Mesendoderm (in vitro differentiated cells): ENCODE results near the gene RECK.
A peak's percentile ranks its signal among the peaks of the same experiment; 100 is the strongest.

Experiments
- DNase-seq: peaks from one replicate; pipeline ENCODE4 v3.0.0; 2013
- H2AK5ac ChIP-seq: 2 replicates; pipeline ENCODE4 v1.6.1; 2013; ENCODE audit warnings: low read length, inconsistent platforms
- H2BK120ac ChIP-seq: 2 replicates; pipeline ENCODE4 v1.6.1; 2013; ENCODE audit warnings: low read depth, mild to moderate bottlenecking, low read length, moderate library complexity, mixed read lengths
- H2BK15ac ChIP-seq: replicated peaks from 2 replicates; pipeline ENCODE4 v1.6.1; 2013; ENCODE audit warnings: low read depth, mild to moderate bottlenecking, moderate library complexity
- H2BK5ac ChIP-seq: 2 replicates; pipeline ENCODE4 v1.6.1; 2013; ENCODE audit warnings: low read length, inconsistent platforms
- H3K18ac ChIP-seq: 2 replicates; pipeline ENCODE4 v1.6.1; 2013; ENCODE audit warnings: mild to moderate bottlenecking, low read length, mixed read lengths
- H3K23ac ChIP-seq: one replicate; pipeline ENCODE4 v1.6.1; 2013; ENCODE audit warnings: low read length
- H3K27ac ChIP-seq: 2 replicates; pipeline ENCODE4 v1.5.1; 2013; ENCODE audit warnings: low read depth, mild to moderate bottlenecking, inconsistent platforms, low read length, moderate library complexity
- H3K27me3 ChIP-seq: 2 replicates; pipeline ENCODE4 v1.6.1; 2013; ENCODE audit warnings: low read length, control low read depth, mild to moderate bottlenecking, inconsistent platforms; ENCODE audit not compliant: insufficient read depth, poor library complexity
- H3K36me3 ChIP-seq: 2 replicates; pipeline ENCODE4 v1.6.1; 2013; ENCODE audit warnings: low read length, inconsistent platforms; ENCODE audit not compliant: control insufficient read depth, insufficient read depth
- H3K4ac ChIP-seq: one replicate; pipeline ENCODE4 v1.6.1; 2013; ENCODE audit warnings: low read depth, mild to moderate bottlenecking, low read length, moderate library complexity
- H3K4me1 ChIP-seq: 2 replicates; pipeline ENCODE4 v1.6.1; 2013; ENCODE audit warnings: low read depth, low read length, inconsistent platforms; ENCODE audit not compliant: control insufficient read depth
- H3K4me2 ChIP-seq: 2 replicates; pipeline ENCODE4 v1.6.1; 2013; ENCODE audit warnings: low read length
- H3K4me3 ChIP-seq: 2 replicates; pipeline ENCODE4 v1.5.1; 2013; ENCODE audit warnings: mild to moderate bottlenecking, low read length
- H3K56ac ChIP-seq: one replicate; pipeline ENCODE4 v1.6.1; 2013; ENCODE audit warnings: low read length
- H3K79me1 ChIP-seq: 2 replicates; pipeline ENCODE4 v1.6.1; 2013; ENCODE audit warnings: low read length, inconsistent platforms
- H3K79me2 ChIP-seq: 2 replicates; pipeline ENCODE4 v1.6.1; 2013; ENCODE audit warnings: mild to moderate bottlenecking, low read length; ENCODE audit not compliant: control insufficient read depth, insufficient read depth
- H3K9ac ChIP-seq: 2 replicates; pipeline ENCODE4 v1.6.1; 2013; ENCODE audit warnings: low read length, inconsistent platforms
- H4K5ac ChIP-seq: one replicate; pipeline ENCODE4 v1.6.1; 2013; ENCODE audit warnings: low read length
- H4K8ac ChIP-seq: one replicate; pipeline ENCODE4 v1.6.1; 2013; ENCODE audit warnings: low read depth, mild to moderate bottlenecking, control low read depth, low read length, moderate library complexity
- WGBS: extraction: QIAGEN DNeasy Blood & Tissue Kit; methylation state at CpG from one replicate; pipeline ENCODE4 v1.1.7; 2013; ENCODE audit warnings: low lambda C conversion rate, missing lambda C conversion rate; ENCODE audit not compliant: insufficient coverage; ENCODE audit errors: extremely low coverage; 5-methylcytosine and 5-hydroxymethylcytosine counted together

RECK gene

DNA sequence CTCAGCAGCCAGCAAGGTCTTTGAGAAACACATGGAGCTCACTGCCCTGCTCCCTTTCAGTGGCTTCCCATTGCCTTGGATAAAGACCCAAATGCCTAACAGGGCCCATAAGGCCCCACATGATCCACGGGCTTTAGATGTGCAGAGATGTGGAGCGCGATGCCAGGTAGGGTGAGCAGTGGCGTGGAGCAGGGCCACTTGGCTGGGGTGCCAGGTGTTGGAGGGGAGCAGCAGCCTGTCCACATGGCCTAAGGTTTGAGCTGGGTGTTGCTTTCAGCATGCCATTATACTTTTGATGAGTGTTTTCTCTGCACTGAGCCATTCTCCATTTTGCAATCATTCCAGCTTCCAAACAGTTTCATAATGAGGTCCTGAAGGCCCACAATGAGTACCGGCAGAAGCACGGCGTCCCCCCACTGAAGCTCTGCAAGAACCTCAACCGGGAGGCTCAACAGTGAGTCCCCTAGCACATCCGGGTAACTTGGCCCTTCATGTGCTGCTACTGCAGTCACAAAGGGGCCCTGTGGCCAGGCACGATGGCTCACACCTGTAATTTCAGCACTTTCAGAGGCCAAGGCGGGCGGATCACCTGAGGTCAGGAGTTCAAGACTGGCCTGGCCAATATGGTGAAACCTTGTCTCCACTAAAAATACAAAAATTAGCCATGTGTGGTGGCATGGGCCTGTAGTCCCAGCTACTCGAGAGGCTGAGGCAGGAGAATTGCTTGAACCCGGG, 110.9 kb downstream of the RECK start:
- Histone ChIP-seq H3K4me2 (no peak overlapping the region), H3K79me1 (no peaks in the 10 kb centered on the region), H3K4me1 (no peaks in the 10 kb centered on the region), H3K4ac (no peak overlapping the region), H3K27me3 (no peaks in the 10 kb centered on the region), H2AK5ac (no peak overlapping the region), H2BK5ac (no peak overlapping the region), H3K79me2 (no peaks in the 10 kb centered on the region), H3K9ac (no peak overlapping the region), H2BK120ac (no peak overlapping the region), H3K27ac (no peak overlapping the region), H3K18ac (no peak overlapping the region), H3K4me3 (no peak overlapping the region), H4K5ac (no peak overlapping the region), H3K56ac (no peak overlapping the region), H3K36me3 (no peaks in the 10 kb centered on the region), H3K23ac (no peak overlapping the region), H4K8ac (no peak overlapping the region), H2BK15ac (no peak overlapping the region)
- WGBS = no CpG with 5 or more reads among the region's 14 CpGs
- DNase-seq = no peak

DNA sequence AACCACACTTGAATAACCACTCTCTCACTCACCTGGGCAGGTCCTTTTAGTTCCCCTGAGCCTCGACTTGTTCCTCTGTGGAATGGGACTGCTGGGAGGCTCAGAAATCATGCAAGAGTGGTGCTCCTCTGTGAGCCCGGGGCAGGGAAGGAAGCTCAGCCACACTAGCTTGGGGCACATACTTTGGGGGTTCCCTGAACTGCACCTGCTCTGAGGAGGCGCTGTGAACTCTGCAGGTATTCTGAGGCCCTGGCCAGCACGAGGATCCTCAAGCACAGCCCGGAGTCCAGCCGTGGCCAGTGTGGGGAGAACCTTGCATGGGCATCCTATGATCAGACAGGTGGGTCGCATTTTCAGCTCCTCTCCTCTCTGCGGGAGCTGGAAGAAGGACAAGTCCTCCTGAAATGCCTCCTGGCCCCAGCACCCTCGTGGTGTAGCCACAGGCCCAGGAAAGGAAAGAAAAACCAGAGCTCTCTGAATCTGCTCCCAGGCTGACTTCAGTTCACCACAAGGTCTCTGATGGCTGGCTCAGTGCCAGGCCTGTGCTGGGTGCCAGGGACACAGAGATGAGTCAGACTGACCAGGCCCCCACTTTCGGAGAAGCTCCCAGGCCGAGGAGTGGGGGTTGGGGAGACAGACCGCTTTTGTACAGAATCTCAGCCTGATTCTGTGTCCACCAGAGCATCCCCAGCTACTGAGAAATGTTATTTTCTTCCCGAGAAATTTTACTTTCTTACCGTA, 111.8 kb downstream of the RECK start:
- H4K8ac ChIP-seq = no peak overlapping the region
- no peak overlapping the region for H3K4me3 ChIP-seq
- no peak overlapping the region for H2BK15ac ChIP-seq
- no peak overlapping the region for H3K18ac ChIP-seq
- H3K79me2 ChIP-seq = no peaks in the 10 kb centered on the region
- H3K4me1 ChIP-seq = no peaks in the 10 kb centered on the region
- H3K27ac ChIP-seq = no peak overlapping the region
- no peaks in the 10 kb centered on the region for H3K36me3 ChIP-seq
- H2BK120ac ChIP-seq = no peak overlapping the region
- no peak overlapping the region for H3K56ac ChIP-seq
- H3K4me2 ChIP-seq = no peak overlapping the region
- H2AK5ac ChIP-seq = no peak overlapping the region
- no peak overlapping the region for H3K4ac ChIP-seq
- DNase-seq = no peak
- no peaks in the 10 kb centered on the region for H3K79me1 ChIP-seq
- H4K5ac ChIP-seq = no peak overlapping the region
- no peak overlapping the region for H3K23ac ChIP-seq
- no peak overlapping the region for H2BK5ac ChIP-seq
- H3K9ac ChIP-seq = no peak overlapping the region
- no peaks in the 10 kb centered on the region for H3K27me3 ChIP-seq
- no CpG with 5 or more reads among the region's 14 CpGs for WGBS

DNA sequence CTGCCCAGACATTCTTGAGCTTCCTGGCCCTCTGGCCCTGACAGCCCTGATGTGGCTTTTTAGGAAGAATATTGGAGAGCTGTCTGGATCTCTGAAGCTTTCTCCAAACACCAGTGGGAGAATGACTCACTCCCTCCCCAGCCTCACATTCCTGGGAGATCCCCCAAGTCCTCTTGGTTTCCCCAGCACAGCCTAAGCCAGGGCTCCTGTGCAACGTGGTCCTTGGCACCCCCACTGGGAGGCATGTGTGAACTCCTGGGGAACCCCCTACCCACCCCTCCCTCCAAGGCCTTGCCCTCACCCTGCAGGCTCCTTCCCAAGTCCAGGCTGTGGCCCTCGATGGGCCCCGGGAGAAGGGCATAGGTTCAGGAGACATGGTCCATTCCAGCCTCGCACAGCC, 112.5 kb downstream of the RECK start:
- Histone ChIP-seq H2BK5ac (no peak overlapping the region), H2AK5ac (no peak overlapping the region)

DNA sequence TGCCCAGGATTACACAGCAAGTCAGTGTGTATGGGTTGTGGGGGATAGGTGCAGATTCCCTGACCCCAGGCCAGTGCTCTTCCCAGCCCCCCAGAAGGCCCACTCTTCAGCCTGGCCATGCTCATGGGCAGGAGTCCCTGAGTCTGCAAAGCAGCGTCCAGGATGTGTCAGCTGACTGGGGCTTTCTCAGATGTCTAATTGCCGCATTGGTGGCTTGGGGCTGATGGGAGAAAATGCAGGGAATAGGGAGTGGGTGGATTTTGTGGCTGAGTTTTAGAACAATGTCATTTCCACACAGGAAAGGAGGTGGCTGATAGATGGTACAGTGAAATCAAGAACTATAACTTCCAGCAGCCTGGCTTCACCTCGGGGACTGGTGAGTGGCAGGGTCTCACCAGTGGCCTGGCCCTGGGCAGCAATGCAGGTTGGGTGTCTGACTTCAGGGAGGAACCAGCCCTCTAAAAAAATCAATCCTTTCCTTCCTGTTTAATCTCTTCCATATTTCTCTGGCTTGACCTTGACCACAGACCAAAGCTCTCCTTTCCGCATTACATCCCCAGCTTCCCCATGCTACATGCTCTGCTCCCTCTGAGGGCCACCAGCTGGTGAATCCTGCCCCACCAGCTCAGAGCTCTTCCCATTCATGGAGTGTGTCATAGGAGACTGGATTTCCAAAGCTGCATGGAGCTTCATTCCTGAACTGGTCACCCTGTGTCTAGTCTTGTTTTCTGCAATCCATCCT, 114.0 kb downstream of the RECK start:
- no peak for DNase-seq
- Histone ChIP-seq H3K23ac (no peak overlapping the region), H3K18ac (no peak overlapping the region), H2AK5ac (no peak overlapping the region), H2BK15ac (no peak overlapping the region), H3K79me2 (no peaks in the 10 kb centered on the region), H3K9ac (no peak overlapping the region), H3K4me2 (no peak overlapping the region), H3K36me3 (no peaks in the 10 kb centered on the region), H3K79me1 (no peaks in the 10 kb centered on the region), H3K27me3 (no peaks in the 10 kb centered on the region), H3K27ac (no peak overlapping the region), H4K8ac (no peak overlapping the region), H2BK5ac (no peak overlapping the region), H3K4ac (no peak overlapping the region), H4K5ac (no peak overlapping the region), H3K4me1 (no peaks in the 10 kb centered on the region), H2BK120ac (no peak overlapping the region), H3K56ac (no peak overlapping the region), H3K4me3 (no peak overlapping the region)
- WGBS = no CpG with 5 or more reads among the region's 4 CpGs

More for the DNA sequence above, 112.5 kb downstream of the RECK start:
- no peak for DNase-seq
- Histone ChIP-seq H3K9ac (no peak overlapping the region), H3K27ac (no peak overlapping the region), H3K79me1 (no peaks in the 10 kb centered on the region), H3K27me3 (no peaks in the 10 kb centered on the region), H4K5ac (no peak overlapping the region), H2BK15ac (no peak overlapping the region), H3K79me2 (no peaks in the 10 kb centered on the region), H4K8ac (no peak overlapping the region), H3K23ac (no peak overlapping the region), H3K18ac (no peak overlapping the region), H2BK120ac (no peak overlapping the region), H3K4me3 (no peak overlapping the region), H3K56ac (no peak overlapping the region), H3K36me3 (no peaks in the 10 kb centered on the region), H3K4me2 (no peak overlapping the region), H3K4me1 (no peaks in the 10 kb centered on the region), H3K4ac (no peak overlapping the region)
- WGBS = no CpG with 5 or more reads among the region's 4 CpGs

DNA sequence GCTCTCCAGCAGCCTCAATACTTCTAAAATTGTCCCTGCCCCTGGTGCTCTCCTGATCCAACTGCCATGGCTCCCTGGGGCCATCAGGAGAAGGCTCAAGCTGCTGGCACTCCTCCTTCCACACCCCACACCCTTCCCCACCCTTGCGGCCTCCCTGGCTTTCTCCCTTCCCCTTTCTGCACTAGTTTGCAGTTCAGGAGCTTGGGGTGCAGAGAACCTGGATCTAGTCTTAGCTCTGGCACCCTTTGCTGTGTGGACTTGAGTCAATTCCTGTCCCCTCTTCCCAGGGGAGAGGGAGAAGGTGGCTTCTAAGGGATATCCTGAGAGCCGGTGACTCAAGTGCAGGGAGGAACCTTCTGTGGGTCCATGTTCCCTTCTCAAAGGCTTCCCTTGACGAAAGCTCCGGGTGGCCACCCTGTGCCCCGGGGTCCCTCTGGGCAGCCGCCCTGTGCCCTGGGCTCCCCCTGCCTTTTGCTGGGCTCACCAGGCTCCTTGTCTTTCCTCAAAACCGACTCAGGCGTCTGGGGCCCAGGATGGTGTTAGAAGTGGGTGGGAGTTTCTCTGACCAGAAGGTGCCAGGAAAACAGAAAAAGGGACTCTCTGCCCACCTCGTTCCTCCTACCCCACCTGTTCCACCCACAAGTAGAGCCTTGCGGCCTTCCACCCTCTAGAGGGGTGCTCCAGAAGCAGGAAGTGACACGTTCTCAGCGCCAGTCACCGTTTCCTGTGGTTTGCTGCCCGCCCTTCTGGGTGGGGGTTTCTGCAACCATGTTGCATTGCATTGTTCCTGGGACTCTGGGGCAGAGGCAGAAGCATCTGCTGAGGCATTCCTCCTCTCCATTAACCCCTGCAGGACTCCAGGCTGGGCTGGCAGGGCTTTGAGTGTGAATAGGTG, 114.8 kb downstream of the RECK start:
- no peak overlapping the region for H3K18ac ChIP-seq
- peak overlapping the region; percentile 28 for H3K56ac ChIP-seq
- no CpG with 5 or more reads among the region's 14 CpGs for WGBS
- no peak overlapping the region for H3K9ac ChIP-seq
- no peak overlapping the region for H3K4me3 ChIP-seq
- no peak overlapping the region for H4K8ac ChIP-seq
- H3K4ac ChIP-seq = no peak overlapping the region
- H3K36me3 ChIP-seq = no peaks in the 10 kb centered on the region
- H3K27ac ChIP-seq = no peak overlapping the region
- H3K79me2 ChIP-seq = no peaks in the 10 kb centered on the region
- H3K4me2 ChIP-seq = no peak overlapping the region
- no peaks in the 10 kb centered on the region for H3K27me3 ChIP-seq
- H2BK15ac ChIP-seq = no peak overlapping the region
- no peak overlapping the region for H2AK5ac ChIP-seq
- no peak overlapping the region for H2BK120ac ChIP-seq
- no peaks in the 10 kb centered on the region for H3K4me1 ChIP-seq
- no peak overlapping the region for H3K23ac ChIP-seq
- H3K79me1 ChIP-seq = no peaks in the 10 kb centered on the region
- DNase-seq = peak; percentile 57
- H2BK5ac ChIP-seq = no peak overlapping the region
- no peak overlapping the region for H4K5ac ChIP-seq
